ENCODE data around the gene NDE1. TPM values are rescaled to one million over a fixed set of nuclear protein-coding genes. Genes with fewer than 3 reads are reported as not detected.
"Not testable (repeated sequence)": the region's sequence is repeated elsewhere in the genome, so short reads cannot be mapped to it uniquely, and the experiment has no call there.

NDE1 gene
- total and polyA plus RNA-seq, 7 donors: 6.6 to 17.0 (median 10.3) TPM

DNA sequence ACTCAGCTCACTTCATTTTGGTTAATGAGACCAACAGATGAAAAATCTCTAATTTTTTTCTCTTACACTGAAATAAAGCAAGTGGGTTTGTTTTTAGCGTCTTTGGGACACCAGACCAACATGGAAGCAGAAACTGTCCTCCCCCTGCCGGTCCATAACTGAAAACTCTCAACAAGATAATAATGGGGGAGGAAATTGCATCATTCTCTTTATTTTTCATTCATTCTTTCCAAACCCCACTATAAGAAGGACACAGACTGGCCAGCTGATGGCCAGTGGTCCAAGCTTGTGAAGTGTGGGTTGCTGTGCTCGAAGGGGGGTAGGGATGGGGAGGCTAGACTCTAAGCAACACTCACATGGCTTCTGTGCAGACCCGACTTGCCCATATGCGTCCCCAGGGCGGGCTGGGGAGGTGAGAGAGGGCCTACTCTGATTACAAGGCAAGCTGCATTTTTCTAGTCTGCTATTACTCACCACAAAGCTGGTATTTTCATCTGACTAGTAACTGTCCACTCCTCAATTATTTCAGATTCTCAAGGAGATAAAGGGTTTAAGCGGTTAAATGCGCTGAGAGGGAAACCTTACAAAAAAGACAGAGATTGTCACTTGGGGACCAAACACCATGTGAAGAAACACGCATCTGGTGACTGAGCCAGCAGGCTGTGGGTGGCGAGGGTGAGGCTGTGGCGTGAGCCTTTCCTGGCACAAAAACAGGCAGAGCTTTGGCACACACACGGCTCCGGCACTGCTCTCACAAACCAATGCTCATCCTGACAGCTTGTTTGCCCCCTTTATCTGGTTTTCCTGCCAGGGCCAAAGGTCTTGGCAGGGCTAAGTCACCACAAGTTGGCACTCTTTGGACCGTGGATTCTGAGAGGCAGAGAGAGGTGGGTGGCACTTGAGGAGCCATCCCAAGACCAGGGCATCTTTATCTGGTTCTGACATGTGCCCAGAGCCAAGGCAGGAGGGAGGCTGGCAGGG lies 45.3 kb upstream of the NDE1 start:
- H3K4me1 ChIP-seq: peaks cover 25% of the 10 kb centered on the region
- no peak for ATAC-seq
- H3K27ac ChIP-seq: peak overlapping the region; percentile 40
- intact Hi-C loops (cut with DNase I): loop anchor here (5.0 kb wide), 2 partner anchors 42 to 82 kb away; no protein-coding TSS in a partner anchor
- H3K36me3 ChIP-seq (ENCODE audit: insufficient read depth in 1 of 2, low read depth in 1 of 2): peaks cover 7 to 89% of the 10 kb centered on the region in 2 donors
- H3K9me3 ChIP-seq: no peaks in the 10 kb centered on the region
- H3K27me3 ChIP-seq (ENCODE audit: insufficient read depth in 3 of 3, low read length in 2 of 3): no peaks in the 10 kb centered on the region
- DNase-seq: no peak
- TF ChIP-seq, protein P1, sequence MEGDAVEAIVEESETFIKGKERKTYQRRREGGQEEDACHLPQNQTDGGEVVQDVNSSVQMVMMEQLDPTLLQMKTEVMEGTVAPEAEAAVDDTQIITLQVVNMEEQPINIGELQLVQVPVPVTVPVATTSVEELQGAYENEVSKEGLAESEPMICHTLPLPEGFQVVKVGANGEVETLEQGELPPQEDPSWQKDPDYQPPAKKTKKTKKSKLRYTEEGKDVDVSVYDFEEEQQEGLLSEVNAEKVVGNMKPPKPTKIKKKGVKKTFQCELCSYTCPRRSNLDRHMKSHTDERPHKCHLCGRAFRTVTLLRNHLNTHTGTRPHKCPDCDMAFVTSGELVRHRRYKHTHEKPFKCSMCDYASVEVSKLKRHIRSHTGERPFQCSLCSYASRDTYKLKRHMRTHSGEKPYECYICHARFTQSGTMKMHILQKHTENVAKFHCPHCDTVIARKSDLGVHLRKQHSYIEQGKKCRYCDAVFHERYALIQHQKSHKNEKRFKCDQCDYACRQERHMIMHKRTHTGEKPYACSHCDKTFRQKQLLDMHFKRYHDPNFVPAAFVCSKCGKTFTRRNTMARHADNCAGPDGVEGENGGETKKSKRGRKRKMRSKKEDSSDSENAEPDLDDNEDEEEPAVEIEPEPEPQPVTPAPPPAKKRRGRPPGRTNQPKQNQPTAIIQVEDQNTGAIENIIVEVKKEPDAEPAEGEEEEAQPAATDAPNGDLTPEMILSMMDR (IDR thresholded peaks at IDR 0.05): no peak
- no peak overlapping the region for H3K4me3 ChIP-seq
- WGBS, 3 donors: 66 to 79% (median 68%) methylated on average over 14 of the region's 14 CpGs

DNA sequence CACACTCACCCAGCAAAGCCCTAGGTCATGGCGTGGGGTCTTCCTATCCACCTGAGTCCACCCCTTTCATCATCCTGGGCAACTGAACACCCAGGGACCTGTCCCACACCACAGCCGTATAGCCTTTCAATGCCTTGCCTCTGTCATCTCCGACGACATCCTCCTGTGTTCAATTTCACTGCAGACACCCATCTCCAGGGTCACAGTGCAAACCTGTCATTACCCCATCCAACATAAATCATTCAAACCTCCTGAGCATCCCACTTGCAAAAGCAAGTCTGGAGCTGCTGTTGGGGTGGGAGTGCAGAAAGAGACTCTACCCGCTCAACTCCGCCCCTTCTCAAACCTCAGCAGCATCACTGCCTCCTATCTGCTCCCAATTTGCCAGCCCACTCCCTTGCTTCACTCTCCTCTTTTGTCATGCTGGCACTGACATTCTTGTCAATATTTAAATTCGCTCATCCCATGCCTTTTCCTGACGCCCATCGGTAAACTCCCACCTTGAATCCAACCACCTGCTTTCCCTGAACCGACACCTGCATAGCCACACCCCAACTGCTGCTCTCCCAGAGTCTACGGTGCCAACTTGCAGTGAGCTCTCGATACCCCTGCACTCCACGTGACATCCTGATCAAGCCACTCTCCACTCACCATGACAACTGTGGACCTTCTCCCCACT lies 44.1 kb upstream of the NDE1 start:
- ATAC-seq: no peak
- 91 to 94% (median 91%) methylated on average over 13 of the region's 13 CpGs for WGBS, 3 donors
- intact Hi-C loops (cut with DNase I): loop anchor here (5.0 kb wide), 2 partner anchors 44 to 84 kb away; no protein-coding TSS in a partner anchor

GRCh38 chr16:15606518-15607220 lies 43.4 kb upstream of the NDE1 start:
- H3K36me3 ChIP-seq (ENCODE audit: insufficient read depth in 1 of 2, low read depth in 1 of 2): peaks cover 5 to 88% of the 10 kb centered on the region in 2 donors
- intact Hi-C loops (cut with DNase I): loop anchor here (5.0 kb wide), 2 partner anchors 44 to 84 kb away; no protein-coding TSS in a partner anchor
- H3K27ac ChIP-seq: peak overlapping the region; percentile 78
- WGBS, 3 donors: 92 to 93% (median 92%) methylated on average over 5 of the region's 5 CpGs
- TF ChIP-seq, protein P1 (IDR thresholded peaks at IDR 0.05): no peak
- ATAC-seq (no peak), DNase-seq (no peak)
- no peaks in the 10 kb centered on the region for H3K9me3 ChIP-seq
- H3K4me1 ChIP-seq: peaks cover 40% of the 10 kb centered on the region
- no peaks in the 10 kb centered on the region for H3K27me3 ChIP-seq (ENCODE audit: insufficient read depth in 3 of 3, low read length in 2 of 3)
- no peak overlapping the region for H3K4me3 ChIP-seq

More for the DNA sequence above, 44.1 kb upstream of the NDE1 start:
- Histone ChIP-seq H3K27ac (peak overlapping the region; percentile 40), H3K9me3 (no peaks in the 10 kb centered on the region), H3K36me3 (ENCODE audit: insufficient read depth in 1 of 2, low read depth in 1 of 2) (peaks cover 5 to 88% of the 10 kb centered on the region in 2 donors), H3K4me3 (no peak overlapping the region), H3K4me1 (peaks cover 36% of the 10 kb centered on the region), H3K27me3 (ENCODE audit: insufficient read depth in 3 of 3, low read length in 2 of 3) (no peaks in the 10 kb centered on the region)
- TF ChIP-seq, protein P1 (IDR thresholded peaks at IDR 0.05): no peak
- no peak for DNase-seq

DNA sequence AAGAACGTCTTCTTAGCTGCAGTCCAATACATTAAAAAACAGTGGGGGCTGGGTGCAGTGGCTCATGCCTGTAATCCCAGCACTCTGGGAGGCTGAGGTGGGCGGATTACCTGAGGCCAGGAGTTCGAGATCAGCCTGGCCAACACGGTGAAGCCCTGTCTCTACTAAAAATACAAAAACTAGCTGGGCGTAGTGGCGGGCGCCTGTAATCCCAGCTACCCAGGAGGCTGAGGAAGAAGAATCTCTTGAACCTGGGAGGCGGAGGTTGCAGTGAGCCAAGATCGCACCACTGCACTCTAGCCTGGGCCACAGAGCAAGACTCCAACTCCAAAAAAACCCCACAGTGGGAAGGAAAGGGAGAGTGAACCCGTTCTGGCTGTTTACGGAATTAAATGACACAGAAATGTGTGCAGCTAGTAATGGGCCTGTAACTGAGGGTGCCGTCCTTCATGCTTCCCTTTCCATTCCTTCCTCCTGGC lies 42.8 kb upstream of the NDE1 start:
- H3K9me3 ChIP-seq; DNase-seq; ATAC-seq; H3K4me3 ChIP-seq; H3K27me3 ChIP-seq (ENCODE audit: insufficient read depth in 3 of 3, low read length in 2 of 3): not testable (repeated sequence)
- H3K36me3 ChIP-seq (ENCODE audit: insufficient read depth in 1 of 2, low read depth in 1 of 2): peaks cover 2 to 88% of the 10 kb centered on the region in 2 donors
- intact Hi-C loops (cut with DNase I): loop anchor here (5.0 kb wide), 2 partner anchors 45 to 85 kb away; no protein-coding TSS in a partner anchor
- 58 to 72% (median 60%) methylated on average over 10 to 12 of the region's 12 CpGs for WGBS, 3 donors
- H3K4me1 ChIP-seq: peaks cover 43% of the 10 kb centered on the region
- peak overlapping the region; percentile 78 for H3K27ac ChIP-seq
